BJ (cell line): Measurements from ENCODE around the gene NRL. TPM values are rescaled to one million over a fixed set of nuclear protein-coding genes. Genes with fewer than 3 reads are reported as not detected.

Experiments used
- CTCF ChIA-PET: fragments of 350-600 bp; formaldehyde crosslinking; extraction: SDS; loops from one replicate; lab custom pipeline; 2021; ENCODE audit warnings: antibody characterized with exemption, inconsistent platforms; lab: Yijun Ruan, JAX
- POLR2A ChIA-PET: fragments of 300-600 bp; sonication (Branson Sonifier 250); formaldehyde crosslinking; extraction: SDS; loops from one replicate; lab custom pipeline; 2021; ENCODE audit warnings: antibody characterized with exemption; lab: Charles Lee
- DNase-seq: peaks from one replicate; pipeline ENCODE4 v3.0.0-alpha.2; 2011; ENCODE audit warnings: low read depth
- H3K27me3 ChIP-seq: 2 replicates; pipeline ENCODE4 v1.6.0; 2011; ENCODE audit warnings: low read length; ENCODE audit not compliant: control insufficient read depth, insufficient read depth
- H3K36me3 ChIP-seq: 2 replicates; pipeline ENCODE4 v1.5.1; 2011; ENCODE audit warnings: low read length; ENCODE audit not compliant: control insufficient read depth, insufficient read depth
- H3K4me3 ChIP-seq: 2 replicates; pipeline ENCODE4 v1.5.1; 2011; ENCODE audit warnings: low read depth, mild to moderate bottlenecking, control low read depth, low read length
- CTCF ChIP-seq: IDR thresholded peaks from 2 replicates; pipeline ENCODE4 v1.5.1; 2011; ENCODE audit warnings: low read depth, mild to moderate bottlenecking, control low read depth, inconsistent platforms, low read length, moderate library complexity; ENCODE audit not compliant: insufficient read depth
- polyA plus RNA-seq: library from polyadenylated mRNA; depleted of rRNA; stranded (reverse); fragments of >200 nt; gene quantifications from 2 replicates; pipeline ENCODE4 v1.2.3, GENCODE V29; 2011

The NRL gene
- polyA plus RNA-seq, 1 experiment: 0.91 TPM

- Histone ChIP-seq H3K4me3 (no peak overlapping the region), H3K27me3 (peaks cover 25% of the 10 kb centered on the region), H3K36me3 (no peaks in the 10 kb centered on the region)
- CTCF ChIA-PET: interaction anchor here (0.7 to 2.7 kb wide), 5 partner anchors 7 to 18 kb away, joined by 3 to 10 read pairs (median 5); no protein-coding TSS in a partner anchor
- no peak for TF ChIP-seq CTCF
- no peak for DNase-seq
- POLR2A ChIA-PET: no interaction called here
Measured at GRCh38 chr14:24076302-24076601, 38.5 kb downstream of the NRL start.

DNA sequence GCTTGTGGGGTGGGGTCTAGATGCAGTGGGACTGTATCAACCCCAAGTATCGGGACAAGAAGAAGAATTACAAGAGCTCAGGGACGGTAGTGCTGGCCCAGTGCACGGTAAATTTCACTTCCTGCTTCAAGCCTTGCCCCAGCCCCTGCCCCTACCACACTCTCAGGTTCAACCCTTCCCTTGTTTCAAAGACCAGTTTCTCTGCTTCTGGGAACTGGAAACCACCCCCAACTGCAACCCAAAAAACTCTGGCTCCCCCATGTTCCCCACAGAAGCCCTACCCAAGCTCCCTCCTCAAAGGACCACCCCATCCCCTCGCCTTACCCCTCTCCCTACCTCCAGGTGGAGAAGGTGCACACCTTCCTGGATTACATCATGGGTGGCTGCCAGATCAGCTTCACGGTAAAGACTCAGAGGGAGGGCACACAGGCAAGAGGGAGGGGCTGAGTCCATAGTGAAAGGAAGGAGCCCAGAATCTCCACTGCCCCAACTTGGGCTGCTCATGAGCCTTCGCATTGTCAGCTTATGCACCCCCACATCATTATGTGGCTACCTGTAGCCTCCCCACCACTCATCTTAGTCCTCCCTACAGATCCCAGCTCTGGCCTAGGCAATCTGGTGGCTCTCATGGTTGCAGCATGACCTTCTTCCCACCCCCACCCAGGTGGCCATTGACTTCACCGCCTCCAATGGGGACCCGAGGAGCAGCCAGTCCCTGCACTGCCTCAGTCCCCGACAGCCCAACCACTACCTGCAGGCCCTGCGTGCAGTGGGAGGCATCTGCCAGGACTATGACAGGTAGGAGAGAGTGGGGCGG lies 39.1 kb downstream of the NRL start:
- no peak for TF ChIP-seq CTCF
- CTCF ChIA-PET: interaction anchor here (1.2 to 2.7 kb wide), 5 partner anchors 9 to 40 kb away, joined by 3 to 10 read pairs (median 5); no protein-coding TSS in a partner anchor
- POLR2A ChIA-PET: no interaction called here
- no peaks in the 10 kb centered on the region for H3K36me3 ChIP-seq
- no peak overlapping the region for H3K4me3 ChIP-seq
- peaks cover 22% of the 10 kb centered on the region for H3K27me3 ChIP-seq
- DNase-seq: no peak

GRCh38 chr14:24074625-24075484 lies 39.9 kb downstream of the NRL start:
- no peak for TF ChIP-seq CTCF
- no peak for DNase-seq
- POLR2A ChIA-PET: no interaction called here
- CTCF ChIA-PET: interaction anchor here (0.7 to 2.7 kb wide), 7 partner anchors 15 to 119 kb away, joined by 3 to 11 read pairs (median 5); no protein-coding TSS in a partner anchor
- H3K36me3 ChIP-seq: no peaks in the 10 kb centered on the region
- H3K4me3 ChIP-seq: no peak overlapping the region
- peaks cover 24% of the 10 kb centered on the region for H3K27me3 ChIP-seq

DNA sequence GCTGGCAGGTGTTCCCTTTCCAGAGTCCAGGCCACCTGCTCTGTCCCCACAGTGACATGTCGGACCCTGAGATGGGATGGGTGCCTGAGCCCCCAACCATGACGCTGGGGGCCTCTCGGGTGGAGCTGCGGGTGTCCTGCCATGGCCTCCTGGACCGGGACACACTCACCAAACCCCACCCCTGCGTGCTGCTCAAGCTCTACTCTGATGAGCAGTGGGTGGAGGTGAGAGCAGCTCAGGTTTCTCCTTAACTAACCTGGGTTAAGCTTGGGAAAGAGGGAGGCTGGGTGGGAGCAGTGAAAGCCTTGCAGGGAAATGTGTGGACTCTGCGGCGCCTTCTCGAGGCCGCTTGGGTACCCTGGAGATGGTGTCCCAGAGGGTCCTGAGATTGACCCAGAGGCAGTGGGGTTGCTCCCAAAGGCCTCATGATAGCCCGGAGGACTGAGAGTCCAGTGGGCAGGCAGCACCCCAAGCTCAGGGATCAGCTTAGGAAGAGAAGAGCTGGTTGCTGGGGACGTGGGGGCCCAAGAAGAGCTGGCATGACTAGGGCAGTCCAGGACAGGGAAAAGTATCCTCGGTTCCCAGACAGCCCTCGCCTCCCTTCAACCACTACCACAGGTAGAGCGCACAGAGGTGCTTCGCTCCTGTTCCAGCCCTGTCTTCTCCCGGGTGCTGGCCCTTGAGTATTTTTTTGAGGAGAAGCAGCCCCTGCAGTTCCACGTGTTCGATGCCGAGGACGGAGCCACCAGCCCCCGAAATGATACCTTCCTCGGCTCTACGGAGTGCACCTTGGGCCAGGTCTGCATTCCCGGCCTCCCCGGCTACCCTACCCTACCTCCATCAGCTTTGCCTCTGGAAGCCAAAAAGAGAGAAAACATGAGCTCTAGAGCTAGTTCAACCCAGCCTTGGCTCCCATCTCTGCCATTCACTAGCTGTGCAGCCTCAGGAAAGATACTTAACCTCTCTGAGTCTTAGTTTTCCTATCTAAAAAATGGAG lies 41.6 kb downstream of the NRL start:
- H3K36me3 ChIP-seq: no peaks in the 10 kb centered on the region
- peaks cover 19% of the 10 kb centered on the region for H3K27me3 ChIP-seq
- no peak for DNase-seq
- no peak for TF ChIP-seq CTCF
- H3K4me3 ChIP-seq: no peak overlapping the region
- ChIA-PET POLR2A (no interaction called here), CTCF (interaction anchor here (1.0 to 2.7 kb wide), 5 partner anchors 15 to 19 kb away, joined by 3 to 11 read pairs (median 6); no protein-coding TSS in a partner anchor)
